ENCODE results near the gene SLC38A10. TPM values are rescaled to one million over a fixed set of nuclear protein-coding genes. Genes with fewer than 3 reads are reported as not detected.

The SLC38A10 gene
- total and polyA plus RNA-seq, 2 donors from 2014 or later: 72.7 to 89.7 TPM

DNA sequence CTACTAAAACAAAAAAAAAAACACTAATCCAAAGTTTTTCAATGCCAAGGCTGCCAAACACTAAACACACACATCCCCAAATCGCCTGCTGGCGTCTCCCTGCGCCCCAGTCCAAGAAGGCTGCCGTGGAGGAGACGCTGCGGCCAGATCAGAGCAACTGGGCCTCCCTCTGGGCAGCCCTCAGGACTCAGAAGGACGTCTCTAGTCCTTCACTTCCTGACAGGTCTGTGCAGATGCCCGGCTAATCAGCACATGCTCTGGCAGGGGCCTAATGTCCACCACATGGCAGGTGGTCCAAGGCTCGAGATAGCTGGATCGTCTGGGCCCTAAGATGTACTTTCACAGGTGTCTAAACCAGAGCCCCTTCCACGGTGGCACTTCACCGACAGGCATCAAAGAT, 2.7 kb downstream of the SLC38A10 start:
- Histone ChIP-seq H3K4me3 (ENCODE audit: low read length in 3 of 3) (no peak overlapping the region), H3K4me1 (ENCODE audit: control insufficient read depth in 2 of 3, insufficient read depth in 2 of 3, low read depth in 1 of 3, low read length in 3 of 3) (peaks cover 0 to 9% (median 5%) of the 10 kb centered on the region in 3 donors), H3K36me3 (ENCODE audit: control insufficient read depth in 2 of 3, insufficient read depth in 3 of 3, low read length in 3 of 3) (peaks cover 0 to 7% (median 5%) of the 10 kb centered on the region in 3 donors), H3K9ac (ENCODE audit: low read length in 3 of 3) (no peak overlapping the region), H3K27me3 (ENCODE audit: control insufficient read depth, insufficient read depth, low read length) (no peaks in the 10 kb centered on the region), H3K9me3 (ENCODE audit: control insufficient read depth in 2 of 3, insufficient read depth in 1 of 3, low read length in 3 of 3) (no peaks in the 10 kb centered on the region), H3K27ac (ENCODE audit: low read depth in 2 of 2, low read length in 2 of 2) (no peak overlapping the region)
- intact Hi-C loops (cut with DNase I): no loop called here
- FAIRE-seq: no peak
- DNase-seq: no peak
- TF ChIP-seq, protein P1, sequence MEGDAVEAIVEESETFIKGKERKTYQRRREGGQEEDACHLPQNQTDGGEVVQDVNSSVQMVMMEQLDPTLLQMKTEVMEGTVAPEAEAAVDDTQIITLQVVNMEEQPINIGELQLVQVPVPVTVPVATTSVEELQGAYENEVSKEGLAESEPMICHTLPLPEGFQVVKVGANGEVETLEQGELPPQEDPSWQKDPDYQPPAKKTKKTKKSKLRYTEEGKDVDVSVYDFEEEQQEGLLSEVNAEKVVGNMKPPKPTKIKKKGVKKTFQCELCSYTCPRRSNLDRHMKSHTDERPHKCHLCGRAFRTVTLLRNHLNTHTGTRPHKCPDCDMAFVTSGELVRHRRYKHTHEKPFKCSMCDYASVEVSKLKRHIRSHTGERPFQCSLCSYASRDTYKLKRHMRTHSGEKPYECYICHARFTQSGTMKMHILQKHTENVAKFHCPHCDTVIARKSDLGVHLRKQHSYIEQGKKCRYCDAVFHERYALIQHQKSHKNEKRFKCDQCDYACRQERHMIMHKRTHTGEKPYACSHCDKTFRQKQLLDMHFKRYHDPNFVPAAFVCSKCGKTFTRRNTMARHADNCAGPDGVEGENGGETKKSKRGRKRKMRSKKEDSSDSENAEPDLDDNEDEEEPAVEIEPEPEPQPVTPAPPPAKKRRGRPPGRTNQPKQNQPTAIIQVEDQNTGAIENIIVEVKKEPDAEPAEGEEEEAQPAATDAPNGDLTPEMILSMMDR (IDR thresholded peaks at IDR 0.05; ENCODE audit: borderline replicate concordance, extremely low read depth, insufficient read depth): no peak

DNA sequence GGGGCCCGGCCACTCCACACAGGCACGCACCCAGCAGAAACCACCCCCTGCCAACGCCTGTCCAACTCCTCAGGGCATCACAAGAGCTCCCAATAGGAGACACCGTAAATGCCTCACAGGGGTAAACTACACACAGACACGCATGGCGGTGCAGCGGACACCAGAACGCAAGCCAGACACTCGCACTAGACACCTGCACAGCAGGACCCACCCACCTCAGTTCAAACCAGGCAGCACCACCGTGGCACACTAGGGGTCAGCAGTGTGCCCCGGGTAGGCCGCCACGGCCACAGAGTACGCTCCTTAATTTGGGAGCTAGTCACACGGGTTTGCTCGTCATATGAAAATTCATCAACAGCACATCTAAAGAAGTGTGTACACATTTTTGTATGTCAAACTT, 3.4 kb downstream of the SLC38A10 start:
- intact Hi-C loops (cut with DNase I): no loop called here
- H3K27ac ChIP-seq (ENCODE audit: low read depth in 2 of 2, low read length in 2 of 2): no peak overlapping the region
- H3K4me3 ChIP-seq (ENCODE audit: low read length in 3 of 3): no peak overlapping the region
- H3K36me3 ChIP-seq (ENCODE audit: control insufficient read depth in 2 of 3, insufficient read depth in 3 of 3, low read length in 3 of 3): peaks cover 0 to 8% (median 7%) of the 10 kb centered on the region in 3 donors
- FAIRE-seq (no peak), DNase-seq (peak; percentile 76 to 86 (median 79))
- TF ChIP-seq, protein P1 (IDR thresholded peaks at IDR 0.05; ENCODE audit: borderline replicate concordance, extremely low read depth, insufficient read depth): peak; percentile 82
- no peaks in the 10 kb centered on the region for H3K27me3 ChIP-seq (ENCODE audit: control insufficient read depth, insufficient read depth, low read length)
- no peaks in the 10 kb centered on the region for H3K9me3 ChIP-seq (ENCODE audit: control insufficient read depth in 2 of 3, insufficient read depth in 1 of 3, low read length in 3 of 3)
- peaks cover 0 to 13% (median 5%) of the 10 kb centered on the region in 3 donors for H3K4me1 ChIP-seq (ENCODE audit: control insufficient read depth in 2 of 3, insufficient read depth in 2 of 3, low read depth in 1 of 3, low read length in 3 of 3)
- H3K9ac ChIP-seq (ENCODE audit: low read length in 3 of 3): no peak overlapping the region

DNA sequence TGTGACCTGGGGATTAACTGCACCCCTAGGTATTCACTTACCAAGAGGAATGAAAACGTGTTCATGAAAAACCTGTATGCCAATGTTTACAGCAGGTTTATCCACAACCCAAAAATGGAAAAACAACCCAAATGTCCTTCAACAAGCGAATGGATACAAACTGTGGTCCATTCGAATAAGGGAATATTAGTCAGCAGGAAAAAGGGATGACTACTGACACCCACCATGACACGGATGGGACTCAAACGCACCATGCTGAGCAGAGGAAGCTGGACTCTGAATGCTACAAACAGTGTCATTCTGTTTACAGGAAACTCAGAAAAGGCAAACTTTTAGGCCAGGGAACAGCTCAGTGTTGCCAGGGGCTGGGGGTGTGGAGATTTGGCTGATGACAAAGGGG, 4.9 kb downstream of the SLC38A10 start:
- Histone ChIP-seq H3K9me3 (ENCODE audit: control insufficient read depth in 2 of 3, insufficient read depth in 1 of 3, low read length in 3 of 3) (no peaks in the 10 kb centered on the region), H3K36me3 (ENCODE audit: control insufficient read depth in 2 of 3, insufficient read depth in 3 of 3, low read length in 3 of 3) (peaks cover 0 to 10% (median 7%) of the 10 kb centered on the region in 3 donors), H3K27me3 (ENCODE audit: control insufficient read depth, insufficient read depth, low read length) (no peaks in the 10 kb centered on the region), H3K4me3 (ENCODE audit: low read length in 3 of 3) (no peak overlapping the region), H3K27ac (ENCODE audit: low read depth in 2 of 2, low read length in 2 of 2) (no peak overlapping the region), H3K9ac (ENCODE audit: low read length in 3 of 3) (no peak overlapping the region), H3K4me1 (ENCODE audit: control insufficient read depth in 2 of 3, insufficient read depth in 2 of 3, low read depth in 1 of 3, low read length in 3 of 3) (peaks cover 0 to 9% (median 0%) of the 10 kb centered on the region in 3 donors)
- intact Hi-C loops (cut with DNase I): no loop called here
- TF ChIP-seq, protein P1 (IDR thresholded peaks at IDR 0.05; ENCODE audit: borderline replicate concordance, extremely low read depth, insufficient read depth): no peak
- FAIRE-seq: no peak
- DNase-seq: no peak

DNA sequence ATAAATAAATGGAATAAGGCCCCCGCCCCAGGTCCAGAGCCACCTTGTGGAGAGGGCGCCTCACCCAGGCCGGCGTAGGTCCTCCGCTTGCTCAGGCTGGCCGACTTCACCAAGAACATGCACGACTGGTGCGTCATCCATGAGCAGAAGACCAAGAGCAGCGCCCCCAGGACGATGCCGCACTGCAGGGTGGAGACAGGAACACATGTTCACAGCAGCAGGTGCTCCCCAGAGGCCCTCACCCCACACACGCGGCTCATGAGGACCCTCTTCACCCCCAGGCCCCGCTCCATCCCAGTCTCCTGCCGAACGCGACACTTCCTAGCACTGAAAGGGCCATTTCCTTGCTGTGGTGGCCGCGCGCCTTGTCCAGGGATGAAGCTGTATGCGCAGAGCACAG, 5.5 kb downstream of the SLC38A10 start:
- no peaks in the 10 kb centered on the region for H3K9me3 ChIP-seq (ENCODE audit: control insufficient read depth in 2 of 3, insufficient read depth in 1 of 3, low read length in 3 of 3)
- H3K27ac ChIP-seq (ENCODE audit: low read depth in 2 of 2, low read length in 2 of 2): no peak overlapping the region
- FAIRE-seq (no peak), DNase-seq (peak in 1 of 5 donors; percentile 71)
- no peak overlapping the region for H3K9ac ChIP-seq (ENCODE audit: low read length in 3 of 3)
- peaks cover 0 to 12% (median 0%) of the 10 kb centered on the region in 3 donors for H3K4me1 ChIP-seq (ENCODE audit: control insufficient read depth in 2 of 3, insufficient read depth in 2 of 3, low read depth in 1 of 3, low read length in 3 of 3)
- intact Hi-C loops (cut with DNase I): no loop called here
- peaks cover 0 to 10% (median 7%) of the 10 kb centered on the region in 3 donors for H3K36me3 ChIP-seq (ENCODE audit: control insufficient read depth in 2 of 3, insufficient read depth in 3 of 3, low read length in 3 of 3)
- TF ChIP-seq, protein P1 (IDR thresholded peaks at IDR 0.05; ENCODE audit: borderline replicate concordance, extremely low read depth, insufficient read depth): no peak
- H3K27me3 ChIP-seq (ENCODE audit: control insufficient read depth, insufficient read depth, low read length): no peaks in the 10 kb centered on the region
- no peak overlapping the region for H3K4me3 ChIP-seq (ENCODE audit: low read length in 3 of 3)

Data from kidney (tissue), 14 donors.